Fibroblast of lung (primary cell): ENCODE data around the gene BTBD2.

Experiments
- CTCF ChIP-seq, 2 donors: IDR thresholded peaks in 1 of 2; conservative IDR thresholded peaks in 1 of 2; 1 replicate in 1 of 2; 2 replicates in 1 of 2; pipeline ENCODE4 v1.5.1; 2011 to 2012; ENCODE audit warnings: low read length in 2 of 2, control low read depth in 1 of 2, inconsistent platforms in 1 of 2, low read depth in 1 of 2, mild to moderate bottlenecking in 1 of 2
- EZH2 ChIP-seq: IDR thresholded peaks from 2 replicates; pipeline ENCODE4 v1.5.1; 2012; ENCODE audit warnings: low read length, control low read depth, mild to moderate bottlenecking; ENCODE audit errors: missing control alignments

GRCh38 chr19:1956122-1956494 is 59.4 kb downstream of the BTBD2 start:
- TF ChIP-seq EZH2, result no peak
- TF ChIP-seq CTCF (conservative IDR thresholded peaks at IDR 0.05 in 1 of 2, IDR thresholded peaks at IDR 0.05 in 1 of 2; ENCODE audit: low read depth in 1 of 2, low read length in 2 of 2), result no peak
